Ecto neural progenitor cell (in vitro differentiated cells): ENCODE data around the gene SMARCB1.

ENCODE experiments used
- DNase-seq: peaks from one replicate; pipeline ENCODE4 v3.0.0-alpha.2; 2018; ENCODE audit warnings: low spot score

The SMARCB1 gene

GRCh38 chr22:23780146-23780748 lies 6.5 kb upstream of the SMARCB1 start:
- no peak for DNase-seq

GRCh38 chr22:23781065-23781464 lies 5.7 kb upstream of the SMARCB1 start:
- no peak for DNase-seq

- DNase-seq = no peak
Observed at GRCh38 chr22:23781511-23782183, 5.1 kb upstream of the SMARCB1 start.

- DNase-seq = no peak
Observed at GRCh38 chr22:23782252-23782651, 4.5 kb upstream of the SMARCB1 start.

GRCh38 chr22:23782703-23783102 lies 4.1 kb upstream of the SMARCB1 start:
- DNase-seq = no peak

- no peak for DNase-seq
Observed at GRCh38 chr22:23783265-23784150, 3.3 kb upstream of the SMARCB1 start.

GRCh38 chr22:23784215-23784732 lies 2.5 kb upstream of the SMARCB1 start:
- DNase-seq = no peak

- DNase-seq = no peak
Observed at GRCh38 chr22:23786261-23786710, 480 bp upstream of the SMARCB1 start.

GRCh38 chr22:23787600-23787896 lies 782 bp downstream of the SMARCB1 start:
- DNase-seq = no peak

GRCh38 chr22:23787910-23788309 lies 1.1 kb downstream of the SMARCB1 start:
- DNase-seq = no peak

GRCh38 chr22:23789121-23789520 lies 2.4 kb downstream of the SMARCB1 start:
- DNase-seq = no peak

- no peak for DNase-seq
Observed at GRCh38 chr22:23789638-23790037, 2.9 kb downstream of the SMARCB1 start.

- no peak for DNase-seq
Observed at GRCh38 chr22:23790819-23791737, 4.3 kb downstream of the SMARCB1 start.

GRCh38 chr22:23791738-23792645 lies 5.2 kb downstream of the SMARCB1 start:
- no peak for DNase-seq

- no peak for DNase-seq
Observed at GRCh38 chr22:23793326-23793725, 6.6 kb downstream of the SMARCB1 start.

- DNase-seq = no peak
Observed at GRCh38 chr22:23796461-23796860, 9.7 kb downstream of the SMARCB1 start.

- DNase-seq = no peak
Observed at GRCh38 chr22:23800297-23801237, 13.8 kb downstream of the SMARCB1 start.

- DNase-seq = no peak
Observed at GRCh38 chr22:23801238-23801821, 14.6 kb downstream of the SMARCB1 start.

GRCh38 chr22:23801886-23802377 lies 15.2 kb downstream of the SMARCB1 start:
- no peak for DNase-seq
